HepG2 (cell line): ENCODE data around the gene HABP4. TPM values are rescaled to one million over a fixed set of nuclear protein-coding genes. Genes with fewer than 3 reads are reported as not detected.
A peak's percentile ranks its signal among the peaks of the same experiment; 100 is the strongest.

Experiments used
- CBX5 ChIP-seq: sonication (generic); formaldehyde crosslinking; IDR thresholded peaks from 2 replicates; pipeline ENCODE4 v1.4.0; 2020; ENCODE audit warnings: missing genetic modification reagents, borderline replicate concordance
- HNRNPK ChIP-seq: fragments of 200-400 bp; formaldehyde crosslinking; IDR thresholded peaks from 2 replicates; pipeline ENCODE4 v1.6.1; 2018; ENCODE audit warnings: low read length, low read depth, moderate library complexity, mild to moderate bottlenecking; ENCODE audit not compliant: poor library complexity, severe bottlenecking
- MIER3 ChIP-seq: IDR thresholded peaks from 2 replicates; pipeline ENCODE4 v1.6.1; 2016; ENCODE audit warnings: missing compliant biosample characterization, borderline replicate concordance
- RAD21 ChIP-seq: fragments of 450-650 bp; formaldehyde crosslinking; IDR thresholded peaks from 2 replicates; pipeline ENCODE4 v1.5.0; 2020; ENCODE audit warnings: mild to moderate bottlenecking
- WIZ ChIP-seq: sonication (generic); formaldehyde crosslinking; IDR thresholded peaks from 2 replicates; pipeline ENCODE4 v1.5.1; 2020; ENCODE audit warnings: mild to moderate bottlenecking, missing genetic modification reagents
- YEATS2 ChIP-seq: sonication (generic); formaldehyde crosslinking; IDR thresholded peaks from 2 replicates; pipeline ENCODE4 v1.4.0; 2020; ENCODE audit warnings: missing genetic modification reagents, borderline replicate concordance
- ZBTB20 ChIP-seq: sonication (generic); formaldehyde crosslinking; IDR thresholded peaks from 2 replicates; pipeline ENCODE4 v1.8.1; 2023; ENCODE audit warnings: missing genetic modification reagents, low read depth, mild to moderate bottlenecking, borderline replicate concordance
- ZFP36L2 ChIP-seq: sonication (generic); formaldehyde crosslinking; IDR thresholded peaks from 2 replicates; pipeline ENCODE4 v1.4.0; 2020; ENCODE audit warnings: missing genetic modification reagents
- ZNF124 ChIP-seq: sonication (generic); formaldehyde crosslinking; IDR thresholded peaks from 2 replicates; pipeline ENCODE4 v1.4.0; 2020; ENCODE audit warnings: missing genetic modification reagents
- ZNF180 ChIP-seq: sonication (generic); formaldehyde crosslinking; IDR thresholded peaks from 2 replicates; pipeline ENCODE4 v1.4.0; 2020; ENCODE audit warnings: low read depth, missing genetic modification reagents, borderline replicate concordance
- ZNF30 ChIP-seq: sonication (generic); formaldehyde crosslinking; IDR thresholded peaks from 2 replicates; pipeline ENCODE4 v1.5.0; 2020; ENCODE audit warnings: mild to moderate bottlenecking, missing genetic modification reagents
- ZNF468 ChIP-seq: sonication (generic); formaldehyde crosslinking; IDR thresholded peaks from 2 replicates; pipeline ENCODE4 v1.8.0; 2022; ENCODE audit warnings: mild to moderate bottlenecking, moderate library complexity, missing genetic modification reagents
- ZNF562 ChIP-seq: sonication (generic); formaldehyde crosslinking; IDR thresholded peaks from 2 replicates; pipeline ENCODE4 v1.8.0; 2022; ENCODE audit warnings: missing genetic modification reagents, borderline replicate concordance
- ZNF792 ChIP-seq: IDR thresholded peaks from 2 replicates; pipeline ENCODE4 v1.6.1; 2016
- ZNF816 ChIP-seq: sonication (generic); formaldehyde crosslinking; IDR thresholded peaks from 2 replicates; pipeline ENCODE4 v1.8.0; 2022; ENCODE audit warnings: missing genetic modification reagents, mild to moderate bottlenecking, borderline replicate concordance
- ZNF839 ChIP-seq: sonication (generic); formaldehyde crosslinking; IDR thresholded peaks from 2 replicates; pipeline ENCODE4 v1.4.0; 2020; ENCODE audit warnings: missing genetic modification reagents, mild to moderate bottlenecking, borderline replicate concordance
- ZNF891 ChIP-seq: sonication (generic); formaldehyde crosslinking; IDR thresholded peaks from 2 replicates; pipeline ENCODE4 v1.5.0; 2020; ENCODE audit warnings: mild to moderate bottlenecking, missing genetic modification reagents
- ZSCAN21 ChIP-seq: sonication (generic); formaldehyde crosslinking; IDR thresholded peaks from 2 replicates; pipeline ENCODE4 v1.8.0; 2022; ENCODE audit warnings: mild to moderate bottlenecking, missing genetic modification reagents, moderate library complexity, borderline replicate concordance
- polyA plus RNA-seq, 8 experiments: library from polyadenylated mRNA; depleted of rRNA in 3 of 8; stranded (reverse) in 7 of 8; unstranded in 1 of 8; fragments of >200 nt; fragmentation: Illumina TruSeq in 4 of 8; extraction: Trizol in 4 of 8; gene quantifications; 2 replicates each; pipeline versions ENCODE4 v1.2.1 to v1.2.3, GENCODE V29; 2011 to 2016; ENCODE audit warnings: low read depth in 4 of 8, missing spikeins in 1 of 8, mixed read lengths in 1 of 8; ENCODE audit not compliant: insufficient read depth in 1 of 8
- total RNA-seq, 5 experiments: library from RNA; depleted of rRNA; stranded (reverse); fragments of >200 nt; fragmentation: Illumina TruSeq; extraction: Trizol; gene quantifications; 2 replicates each; pipeline ENCODE4 v1.2.3, GENCODE V29; 2016; ENCODE audit warnings: low read depth in 1 of 5
- TF ChIP-seq, protein P1 (sequence below): sonication (generic); formaldehyde crosslinking; IDR thresholded peaks from 2 replicates; pipeline ENCODE4 v1.4.0; 2020; ENCODE audit warnings: mild to moderate bottlenecking, missing genetic modification reagents
- TF ChIP-seq, protein P2 (sequence below): sonication (generic); formaldehyde crosslinking; IDR thresholded peaks from one replicate; pipeline ENCODE4 v1.5.1; 2020; ENCODE audit warnings: mild to moderate bottlenecking, missing genetic modification reagents; ENCODE audit errors: not compliant biosample characterization

HABP4 gene
- total and polyA plus RNA-seq, 2 of the 13 experiments (the other 11 are each of a cell fraction or from before 2014, with no cell fraction given), result 14.3 to 26.6 TPM

DNA sequence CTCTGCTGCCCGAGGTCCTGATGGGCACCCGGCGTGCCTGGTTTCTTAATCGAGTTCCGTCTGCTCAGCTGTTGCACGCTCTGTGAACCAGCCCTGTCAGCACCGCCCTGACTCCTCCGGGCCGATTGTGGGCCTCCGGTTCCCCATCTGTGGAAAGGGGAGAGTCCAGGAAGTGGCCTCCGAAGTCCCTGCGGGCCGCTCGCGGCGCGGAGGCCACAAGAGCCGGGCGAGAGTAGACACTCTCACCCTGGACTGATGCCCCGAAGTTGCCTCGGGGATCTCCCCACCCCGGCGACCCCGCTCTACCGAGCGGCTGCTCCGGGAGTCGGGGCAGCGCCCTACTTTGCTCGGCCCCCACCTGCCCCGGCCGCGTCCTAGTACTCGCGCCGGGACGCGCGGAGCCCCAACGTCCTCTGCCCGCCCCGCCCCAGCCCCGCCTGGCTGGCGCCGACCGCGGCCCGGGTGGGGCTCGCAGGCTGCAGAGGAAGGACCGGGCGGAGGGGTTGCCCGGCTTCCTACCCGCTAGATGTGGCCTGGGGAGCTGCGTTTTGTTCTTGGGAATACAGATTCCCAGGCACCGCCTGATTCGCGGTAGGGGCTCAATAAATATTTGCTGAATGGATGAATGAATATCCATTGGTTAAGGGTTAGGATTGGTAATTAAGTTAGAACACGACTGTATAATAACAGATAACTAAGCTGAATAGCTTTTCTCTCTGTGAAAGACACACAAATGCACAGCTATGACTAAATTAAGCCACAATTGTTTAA, 30.9 kb upstream of the HABP4 start (continued):
- TF ChIP-seq ZSCAN21 (CRISPR knock-in tag) (peak; percentile 68; the same call in 1 of the 2 replicates), RAD21 (peak; percentile 64), ZNF816 (CRISPR knock-in tag) (0 out of 2 replicates have a peak, but pooled peaks have one; percentile 21), ZNF124 (CRISPR knock-in tag) (no peak), ZNF792 (CRISPR knock-in tag) (no peak), ZNF891 (CRISPR knock-in tag) (no peak; the same call in 1 of the 2 replicates), YEATS2 (CRISPR knock-in tag) (peak; percentile 54; the same call in 1 of the 2 replicates), ZBTB20 (CRISPR knock-in tag) (no peak), ZNF30 (CRISPR knock-in tag) (no peak), ZNF180 (CRISPR knock-in tag) (no peak), ZNF562 (CRISPR knock-in tag) (no peak), ZFP36L2 (CRISPR knock-in tag) (no peak), ZNF839 (CRISPR knock-in tag) (no peak), ZNF468 (CRISPR knock-in tag) (peak; percentile 85; the same call in 1 of the 2 replicates), WIZ (CRISPR knock-in tag) (no peak), CBX5 (CRISPR knock-in tag) (no peak), MIER3 (CRISPR knock-in tag) (peak; percentile 42; the same call in 1 of the 2 replicates), HNRNPK (no peak)
- TF ChIP-seq, protein P1, sequence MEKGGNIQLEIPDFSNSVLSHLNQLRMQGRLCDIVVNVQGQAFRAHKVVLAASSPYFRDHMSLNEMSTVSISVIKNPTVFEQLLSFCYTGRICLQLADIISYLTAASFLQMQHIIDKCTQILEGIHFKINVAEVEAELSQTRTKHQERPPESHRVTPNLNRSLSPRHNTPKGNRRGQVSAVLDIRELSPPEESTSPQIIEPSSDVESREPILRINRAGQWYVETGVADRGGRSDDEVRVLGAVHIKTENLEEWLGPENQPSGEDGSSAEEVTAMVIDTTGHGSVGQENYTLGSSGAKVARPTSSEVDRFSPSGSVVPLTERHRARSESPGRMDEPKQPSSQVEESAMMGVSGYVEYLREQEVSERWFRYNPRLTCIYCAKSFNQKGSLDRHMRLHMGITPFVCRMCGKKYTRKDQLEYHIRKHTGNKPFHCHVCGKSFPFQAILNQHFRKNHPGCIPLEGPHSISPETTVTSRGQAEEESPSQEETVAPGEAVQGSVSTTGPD (CRISPR knock-in tag), result no peak
- TF ChIP-seq, protein P2, sequence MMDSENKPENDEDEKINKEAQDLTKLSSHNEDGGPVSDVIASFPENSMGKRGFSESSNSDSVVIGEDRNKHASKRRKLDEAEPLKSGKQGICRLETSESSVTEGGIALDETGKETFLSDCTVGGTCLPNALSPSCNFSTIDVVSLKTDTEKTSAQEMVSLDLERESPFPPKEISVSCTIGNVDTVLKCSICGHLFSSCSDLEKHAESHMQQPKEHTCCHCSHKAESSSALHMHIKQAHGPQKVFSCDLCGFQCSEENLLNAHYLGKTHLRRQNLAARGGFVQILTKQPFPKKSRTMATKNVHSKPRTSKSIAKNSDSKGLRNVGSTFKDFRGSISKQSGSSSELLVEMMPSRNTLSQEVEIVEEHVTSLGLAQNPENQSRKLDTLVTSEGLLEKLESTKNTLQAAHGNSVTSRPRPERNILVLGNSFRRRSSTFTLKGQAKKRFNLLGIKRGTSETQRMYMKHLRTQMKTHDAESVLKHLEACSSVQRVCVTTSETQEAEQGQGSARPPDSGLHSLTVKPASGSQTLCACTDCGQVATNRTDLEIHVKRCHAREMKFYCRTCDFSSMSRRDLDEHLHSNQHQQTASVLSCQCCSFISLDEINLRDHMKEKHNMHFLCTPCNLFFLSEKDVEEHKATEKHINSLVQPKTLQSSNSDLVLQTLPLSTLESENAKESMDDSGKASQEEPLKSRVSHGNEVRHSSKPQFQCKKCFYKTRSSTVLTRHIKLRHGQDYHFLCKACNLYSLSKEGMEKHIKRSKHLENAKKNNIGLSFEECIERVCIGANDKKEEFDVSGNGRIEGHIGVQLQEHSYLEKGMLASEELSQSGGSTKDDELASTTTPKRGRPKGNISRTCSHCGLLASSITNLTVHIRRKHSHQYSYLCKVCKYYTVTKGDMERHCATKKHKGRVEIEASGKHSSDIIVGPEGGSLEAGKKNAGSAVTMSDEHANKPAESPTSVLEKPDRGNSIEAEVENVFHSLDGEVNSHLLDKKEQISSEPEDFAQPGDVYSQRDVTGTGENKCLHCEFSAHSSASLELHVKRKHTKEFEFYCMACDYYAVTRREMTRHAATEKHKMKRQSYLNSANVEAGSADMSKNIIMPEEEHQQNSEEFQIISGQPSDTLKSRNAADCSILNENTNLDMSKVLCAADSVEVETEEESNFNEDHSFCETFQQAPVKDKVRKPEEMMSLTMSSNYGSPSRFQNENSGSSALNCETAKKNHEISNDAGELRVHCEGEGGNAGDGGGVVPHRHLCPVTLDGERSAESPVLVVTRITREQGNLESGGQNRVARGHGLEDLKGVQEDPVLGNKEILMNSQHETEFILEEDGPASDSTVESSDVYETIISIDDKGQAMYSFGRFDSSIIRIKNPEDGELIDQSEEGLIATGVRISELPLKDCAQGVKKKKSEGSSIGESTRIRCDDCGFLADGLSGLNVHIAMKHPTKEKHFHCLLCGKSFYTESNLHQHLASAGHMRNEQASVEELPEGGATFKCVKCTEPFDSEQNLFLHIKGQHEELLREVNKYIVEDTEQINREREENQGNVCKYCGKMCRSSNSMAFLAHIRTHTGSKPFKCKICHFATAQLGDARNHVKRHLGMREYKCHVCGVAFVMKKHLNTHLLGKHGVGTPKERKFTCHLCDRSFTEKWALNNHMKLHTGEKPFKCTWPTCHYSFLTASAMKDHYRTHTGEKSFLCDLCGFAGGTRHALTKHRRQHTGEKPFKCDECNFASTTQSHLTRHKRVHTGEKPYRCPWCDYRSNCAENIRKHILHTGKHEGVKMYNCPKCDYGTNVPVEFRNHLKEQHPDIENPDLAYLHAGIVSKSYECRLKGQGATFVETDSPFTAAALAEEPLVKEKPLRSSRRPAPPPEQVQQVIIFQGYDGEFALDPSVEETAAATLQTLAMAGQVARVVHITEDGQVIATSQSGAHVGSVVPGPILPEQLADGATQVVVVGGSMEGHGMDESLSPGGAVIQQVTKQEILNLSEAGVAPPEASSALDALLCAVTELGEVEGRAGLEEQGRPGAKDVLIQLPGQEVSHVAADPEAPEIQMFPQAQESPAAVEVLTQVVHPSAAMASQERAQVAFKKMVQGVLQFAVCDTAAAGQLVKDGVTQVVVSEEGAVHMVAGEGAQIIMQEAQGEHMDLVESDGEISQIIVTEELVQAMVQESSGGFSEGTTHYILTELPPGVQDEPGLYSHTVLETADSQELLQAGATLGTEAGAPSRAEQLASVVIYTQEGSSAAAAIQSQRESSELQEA (CRISPR knock-in tag), result no peak
